GM12878 (cell line): ENCODE data around the gene EIF3B. TPM values are rescaled to one million over a fixed set of nuclear protein-coding genes. Genes with fewer than 3 reads are reported as not detected.

Experiments
- ATAC-seq: fragments of 200-7000 bp; cut with Tn5 transposase; 3 replicates; pipeline ENCODE4 v1.9.1; 2020; ENCODE audit warnings: mild to moderate bottlenecking, moderate library complexity
- BruUV-seq: library from RNA; stranded (reverse); fragments of 400-500 nt; replicated peaks from 2 replicates; lab custom pipeline; 2021; lab: Mats Ljungman, UMichigan
- CTCF ChIA-PET: fragments of 300-600 bp; sonication (Branson Sonifier 250); formaldehyde crosslinking; extraction: SDS; loops from one replicate; lab custom pipeline; 2021; ENCODE audit warnings: inconsistent platforms; lab: Yijun Ruan, JAX
- POLR2A ChIA-PET: fragments of 350-600 bp; formaldehyde crosslinking; extraction: SDS; loops from one replicate; lab custom pipeline; 2021; ENCODE audit warnings: inconsistent platforms; lab: Charles Lee
- RAD21 ChIA-PET: fragments of 300-600 bp; sonication (Branson Sonifier 250); formaldehyde crosslinking; loops from one replicate; lab custom pipeline; 2023; ENCODE audit warnings: antibody characterized with exemption; ENCODE audit not compliant: unreplicated experiment; lab: Charles Lee
- SMC1A ChIA-PET: fragments of 300-600 bp; sonication (Branson Sonifier 250); formaldehyde crosslinking; loops from one replicate; lab custom pipeline; 2023; ENCODE audit not compliant: unreplicated experiment, uncharacterized antibody; lab: Charles Lee
- DNase-seq: peaks from one replicate; pipeline ENCODE4 v3.0.0-alpha.2; 2011; ENCODE audit warnings: low read depth, low spot score
- FAIRE-seq: peaks from 3 replicates; lab custom pipeline; 2011; peaks lifted over from hg19 to GRCh38; lab: Jason Lieb, UNC
- H2AFZ ChIP-seq: 2 replicates; pipeline ENCODE4 v1.6.0; 2011; ENCODE audit warnings: low read depth, low read length, control low read depth; ENCODE audit not compliant: control insufficient read depth
- H3K27ac ChIP-seq: 2 replicates; pipeline ENCODE4 v1.5.1; 2011; ENCODE audit warnings: control low read depth; ENCODE audit not compliant: control insufficient read depth, insufficient read depth
- H3K27me3 ChIP-seq, 2 experiments: replicated peaks in 1 of 2; 2 replicates each; pipeline versions ENCODE4 v1.6.0 to v1.6.1; 2011; ENCODE audit warnings: low read length in 1 of 2; ENCODE audit not compliant: control insufficient read depth in 2 of 2, insufficient read depth in 2 of 2
- H3K36me3 ChIP-seq, 2 experiments: 2 replicates each; pipeline ENCODE4 v1.5.1; 2011; ENCODE audit warnings: low read length in 1 of 2; ENCODE audit not compliant: control insufficient read depth in 2 of 2, insufficient read depth in 2 of 2
- H3K4me1 ChIP-seq: 2 replicates; pipeline ENCODE4 v1.6.1; 2011; ENCODE audit warnings: mild to moderate bottlenecking, low read length, moderate library complexity, mixed read lengths; ENCODE audit not compliant: control insufficient read depth, insufficient read depth
- H3K4me2 ChIP-seq: 2 replicates; pipeline ENCODE4 v1.6.0; 2011; ENCODE audit warnings: control low read depth; ENCODE audit not compliant: control insufficient read depth, insufficient read depth
- H3K4me3 ChIP-seq: fragments of 200-600 bp; sonication (generic); 2 replicates; pipeline ENCODE4 v1.5.1; 2016
- H3K79me2 ChIP-seq: 2 replicates; pipeline ENCODE4 v1.6.0; 2011; ENCODE audit warnings: low read length; ENCODE audit not compliant: control insufficient read depth, insufficient read depth
- H3K9ac ChIP-seq: 2 replicates; pipeline ENCODE4 v1.8.0; 2011; ENCODE audit warnings: low read length, control low read depth, mixed read lengths; ENCODE audit not compliant: control insufficient read depth, insufficient read depth
- H3K9me3 ChIP-seq: replicated peaks from 3 replicates; pipeline ENCODE4 v1.5.1; 2011; ENCODE audit warnings: mild to moderate bottlenecking, low read length; ENCODE audit not compliant: control insufficient read depth, insufficient read depth
- H4K20me1 ChIP-seq: 2 replicates; pipeline ENCODE4 v1.6.0; 2011; ENCODE audit not compliant: control insufficient read depth, insufficient read depth
- ASH2L ChIP-seq: fragments of 300-600, 200-600 bp; sonication (generic); IDR thresholded peaks from 2 replicates; pipeline ENCODE4 v1.6.1; 2017; ENCODE audit warnings: low read depth, mild to moderate bottlenecking, borderline replicate concordance
- CBFB ChIP-seq: IDR thresholded peaks from 2 replicates; pipeline ENCODE4 v1.6.1; 2016; ENCODE audit warnings: antibody characterized with exemption, low read depth
- JUNB ChIP-seq: IDR thresholded peaks from 2 replicates; pipeline ENCODE4 v1.6.1; 2016; ENCODE audit warnings: antibody characterized with exemption, mild to moderate bottlenecking
- NR2C1 ChIP-seq: fragments of 450-650 bp; IDR thresholded peaks from 2 replicates; pipeline ENCODE4 v1.6.1; 2017; ENCODE audit warnings: antibody characterized with exemption, mild to moderate bottlenecking, moderate library complexity
- ZNF622 ChIP-seq: fragments of 450-650 bp; IDR thresholded peaks from 2 replicates; pipeline ENCODE4 v1.6.1; 2017; ENCODE audit warnings: mild to moderate bottlenecking, inconsistent platforms
- WGBS: methylation state at CpG from one replicate; pipeline ENCODE4 v1.1.6; 2016; ENCODE audit warnings: low lambda C conversion rate; ENCODE audit not compliant: insufficient replicate concordance, insufficient coverage; ENCODE audit errors: missing lambda C conversion rate; 5-methylcytosine and 5-hydroxymethylcytosine counted together
- in situ Hi-C: fragments of 300-500 bp; cut with MboI; formaldehyde crosslinking; loops from 9 replicates; pipeline ENCODE4 v1.14.3; 2018; ENCODE audit warnings: mixed read lengths
- intact Hi-C: fragments of 100-400 bp; cut with micrococcal nuclease; formaldehyde crosslinking; loops from one replicate; pipeline ENCODE4 v1.14.2; 2022; ENCODE audit not compliant: unreplicated experiment
- polyA plus RNA-seq, 11 experiments: library from polyadenylated mRNA; depleted of rRNA in 4 of 11; unstranded in 6 of 11; stranded (reverse) in 5 of 11; fragments of >200 nt; fragmentation: Nextera tagmentation in 4 of 11; fragmentation: Illumina TruSeq in 1 of 11; extraction: Ambion mirVana in 4 of 11; extraction: Trizol in 1 of 11; gene quantifications; 1 replicate in 1 of 11; 2 replicates in 10 of 11; pipeline versions ENCODE4 v1.2.1 to v1.2.3, GENCODE V29; 2011 to 2016; ENCODE audit warnings: inconsistent platforms in 2 of 11, missing spikeins in 2 of 11, low read depth in 1 of 11
- total RNA-seq, 4 experiments: library from RNA; depleted of rRNA in 3 of 4; stranded (reverse); fragments of >200 nt in 3 of 4; fragmentation: Illumina TruSeq in 1 of 4; extraction: Trizol in 1 of 4; gene quantifications; 2 replicates each; pipeline versions ENCODE4 v1.2.1 to v1.2.3, GENCODE V29; 2013 to 2021
- TF ChIP-seq, protein P1 (sequence below): fragments of 450-650 bp; IDR thresholded peaks from 2 replicates; pipeline ENCODE4 v1.6.1; 2017; ENCODE audit warnings: antibody characterized with exemption, mild to moderate bottlenecking, moderate library complexity

EIF3B gene
- total and polyA plus RNA-seq, 10 of the 15 experiments (the other 5 are each of a cell fraction or from before 2014, with no cell fraction given), result 17.6 to 275 (median 153) TPM

DNA sequence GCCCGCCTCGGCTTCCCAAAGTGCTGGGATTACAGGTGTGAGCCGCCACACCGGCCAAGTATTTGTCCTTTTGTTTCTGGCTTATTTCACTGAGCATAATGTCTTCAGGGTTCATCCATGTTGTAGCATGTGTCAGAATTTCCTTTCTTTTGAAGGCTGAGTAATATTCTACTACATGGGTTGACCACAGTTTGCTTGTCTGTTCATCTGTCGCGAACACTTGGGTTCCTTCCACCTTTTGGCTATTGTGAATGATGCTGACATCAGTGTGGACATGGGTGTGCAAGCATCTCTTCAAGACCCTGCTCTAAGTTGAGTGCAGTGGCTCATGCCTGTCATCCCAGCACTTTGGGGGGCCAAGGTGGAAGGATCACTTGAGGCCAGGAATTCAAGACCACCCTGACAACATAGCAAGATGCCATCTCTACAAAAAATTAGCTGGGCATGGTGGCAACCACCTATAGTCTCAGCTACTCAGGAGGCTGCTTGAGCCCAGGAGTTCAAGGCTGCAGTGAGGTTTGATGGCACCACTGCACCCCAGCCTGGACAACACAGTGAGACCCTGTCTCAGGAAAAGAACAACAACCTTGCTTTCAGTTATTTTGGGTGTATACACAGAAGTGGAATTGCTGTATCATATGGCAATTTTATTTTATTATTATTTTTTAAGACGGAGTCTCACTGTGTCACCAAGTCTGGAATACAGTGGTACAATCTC is 65.7 kb downstream of the EIF3B start:
- RAD21 ChIA-PET, result interaction anchor here (0.7 kb wide), 1 partner anchor 15 kb away, joined by 3 read pairs; no protein-coding TSS in a partner anchor
- WGBS, result 89% methylated on average over 7 of the region's 7 CpGs
- peaks cover 11% of the 10 kb centered on the region for H3K79me2 ChIP-seq

More for the DNA sequence above, 65.7 kb downstream of the EIF3B start:
- Histone ChIP-seq H3K9ac (no peak overlapping the region), H4K20me1 (0 out of 2 replicates have a peak, but pooled peaks cover 1% of the 10 kb centered on the region), H3K4me1 (0 out of 2 replicates have a peak, but pooled peaks cover 3% of the 10 kb centered on the region), H3K27ac (no peak overlapping the region), H3K9me3 (no peaks in the 10 kb centered on the region), H3K4me2 (no peak overlapping the region), H2AFZ (no peak overlapping the region), H3K4me3 (no peak overlapping the region), H3K27me3 (no peaks in the 10 kb centered on the region), H3K36me3 (peaks cover 0 to 3% of the 10 kb centered on the region in 2 experiments; a peak in 3 of 4 replicates)
- ChIA-PET CTCF (no interaction called here), SMC1A (interaction anchor here (0.9 to 1.5 kb wide), 2 partner anchors 8 to 15 kb away, joined by 4 to 7 read pairs; no protein-coding TSS in a partner anchor), POLR2A (interaction anchor here (0.6 to 1.1 kb wide), 3 partner anchors 67 to 455 kb away, joined by 3 read pairs; no protein-coding TSS in a partner anchor)
- in situ Hi-C loops (no loop called here), intact Hi-C loops (no loop called here)
- no TSS peak for BruUV-seq
- FAIRE-seq (no peak), DNase-seq (no peak), ATAC-seq (no peak)
- TF ChIP-seq NR2C1, result no peak
- no peak for TF ChIP-seq ZNF622
- no peak for TF ChIP-seq CBFB
- TF ChIP-seq JUNB, result no peak
- no peak for TF ChIP-seq ASH2L
- TF ChIP-seq, protein P1, sequence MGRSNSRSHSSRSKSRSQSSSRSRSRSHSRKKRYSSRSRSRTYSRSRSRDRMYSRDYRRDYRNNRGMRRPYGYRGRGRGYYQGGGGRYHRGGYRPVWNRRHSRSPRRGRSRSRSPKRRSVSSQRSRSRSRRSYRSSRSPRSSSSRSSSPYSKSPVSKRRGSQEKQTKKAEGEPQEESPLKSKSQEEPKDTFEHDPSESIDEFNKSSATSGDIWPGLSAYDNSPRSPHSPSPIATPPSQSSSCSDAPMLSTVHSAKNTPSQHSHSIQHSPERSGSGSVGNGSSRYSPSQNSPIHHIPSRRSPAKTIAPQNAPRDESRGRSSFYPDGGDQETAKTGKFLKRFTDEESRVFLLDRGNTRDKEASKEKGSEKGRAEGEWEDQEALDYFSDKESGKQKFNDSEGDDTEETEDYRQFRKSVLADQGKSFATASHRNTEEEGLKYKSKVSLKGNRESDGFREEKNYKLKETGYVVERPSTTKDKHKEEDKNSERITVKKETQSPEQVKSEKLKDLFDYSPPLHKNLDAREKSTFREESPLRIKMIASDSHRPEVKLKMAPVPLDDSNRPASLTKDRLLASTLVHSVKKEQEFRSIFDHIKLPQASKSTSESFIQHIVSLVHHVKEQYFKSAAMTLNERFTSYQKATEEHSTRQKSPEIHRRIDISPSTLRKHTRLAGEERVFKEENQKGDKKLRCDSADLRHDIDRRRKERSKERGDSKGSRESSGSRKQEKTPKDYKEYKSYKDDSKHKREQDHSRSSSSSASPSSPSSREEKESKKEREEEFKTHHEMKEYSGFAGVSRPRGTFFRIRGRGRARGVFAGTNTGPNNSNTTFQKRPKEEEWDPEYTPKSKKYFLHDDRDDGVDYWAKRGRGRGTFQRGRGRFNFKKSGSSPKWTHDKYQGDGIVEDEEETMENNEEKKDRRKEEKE, result no peak
